Fibroblast of skin of right biceps (primary cell): ENCODE data around the gene DNAJC16.
"Not testable (repeated sequence)": the region's sequence is repeated elsewhere in the genome, so short reads cannot be mapped to it uniquely, and the experiment has no call there.

ENCODE experiments used
- DNase-seq: peaks from one replicate; pipeline ENCODE4 v3.0.0-alpha.2; 2013

Gene DNAJC16

DNA sequence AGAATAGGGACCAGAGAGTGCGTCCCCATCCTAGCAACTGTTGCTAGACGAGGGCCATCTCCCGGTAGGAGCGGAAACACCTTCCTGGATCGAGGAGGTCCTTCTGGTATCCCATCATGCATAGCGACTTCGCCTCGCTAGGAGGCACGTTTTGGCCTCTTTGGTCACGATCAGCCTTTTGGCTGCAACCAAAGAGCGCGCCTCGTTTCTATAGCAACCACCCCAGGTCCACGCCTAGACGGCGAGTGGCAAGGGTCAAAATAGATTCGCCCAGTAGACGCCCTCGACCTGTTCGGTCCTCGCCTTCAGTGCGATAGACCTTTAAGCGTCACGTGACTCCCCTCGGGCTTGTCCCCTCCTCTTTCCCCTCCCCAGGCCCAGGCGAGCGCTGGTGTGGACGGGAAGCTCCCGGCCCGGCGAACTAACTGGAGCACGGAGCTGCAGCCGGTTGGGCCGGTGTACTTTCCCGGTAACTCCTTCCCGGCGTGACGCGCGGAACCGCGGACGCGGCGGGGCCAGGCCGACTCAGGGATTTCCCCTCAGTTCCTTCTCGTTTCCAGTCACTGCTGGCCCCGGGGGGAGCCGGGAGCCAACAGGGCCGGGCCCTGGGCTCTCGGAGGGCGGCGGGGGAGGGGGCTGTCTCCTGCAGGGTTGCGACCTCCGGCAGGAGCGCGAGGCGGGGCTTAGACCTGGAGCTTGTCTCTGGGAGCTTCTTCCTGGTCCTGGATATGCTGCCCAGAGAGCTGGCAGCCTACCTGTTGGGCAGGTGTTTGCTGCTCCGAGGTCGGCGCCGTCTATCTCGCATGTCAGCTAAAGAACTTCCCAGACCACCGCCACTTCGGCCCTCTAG lies at the start of gene DNAJC16:
Gene DNAJC16, plus strand, starts transcription at position 359 of the 850 bp plus-strand sequence. CDS start 2,258 bp downstream, outside the sequence.
- peak; percentile 100 for DNase-seq

DNA sequence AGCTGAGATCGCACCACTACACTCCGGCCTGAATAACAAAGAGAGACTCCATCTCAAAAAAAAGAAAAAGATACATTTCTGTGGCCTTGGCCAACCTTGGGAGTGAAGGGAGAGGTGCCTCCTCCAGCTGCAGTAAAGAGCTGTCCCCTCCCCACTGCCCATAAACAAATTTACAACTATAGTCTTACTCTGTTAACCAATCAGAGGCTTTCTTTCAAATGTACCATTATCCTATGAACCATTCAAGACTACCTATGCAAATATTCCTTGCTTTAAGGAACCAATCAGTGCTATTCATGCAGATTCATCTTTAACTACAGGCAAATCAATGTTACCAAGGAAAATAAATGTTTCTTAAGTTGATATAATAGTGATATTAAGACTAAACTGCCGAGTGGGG lies 49.7 kb upstream of the DNAJC16 start:
- DNase-seq = no peak

DNA sequence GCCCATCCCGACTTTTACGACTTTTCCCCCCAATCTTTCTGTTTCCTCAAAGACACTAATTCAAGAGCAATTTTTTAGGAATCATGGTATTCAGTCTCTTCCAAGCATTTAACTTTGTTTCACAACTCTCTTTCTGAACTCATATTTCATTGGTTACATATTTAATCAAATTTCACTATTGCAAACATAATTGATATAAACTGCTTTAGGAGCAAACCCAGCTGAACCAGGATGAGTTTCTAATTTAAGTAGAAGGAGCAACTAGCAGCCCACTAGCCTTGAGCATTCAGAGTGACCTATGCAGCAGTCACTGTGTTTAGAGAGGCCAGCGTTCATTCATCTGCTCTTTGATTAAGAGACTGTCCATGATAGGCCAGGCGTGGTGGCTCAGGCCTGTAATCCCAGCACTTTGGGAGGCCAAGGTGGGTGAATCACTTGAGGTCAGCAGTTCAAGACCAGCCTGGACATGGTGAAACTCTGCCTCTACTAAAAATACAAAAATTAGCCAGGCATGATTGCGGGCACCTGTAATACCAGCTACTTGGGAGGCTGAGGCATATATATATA lies 48.9 kb upstream of the DNAJC16 start:
- DNase-seq = no peak

DNA sequence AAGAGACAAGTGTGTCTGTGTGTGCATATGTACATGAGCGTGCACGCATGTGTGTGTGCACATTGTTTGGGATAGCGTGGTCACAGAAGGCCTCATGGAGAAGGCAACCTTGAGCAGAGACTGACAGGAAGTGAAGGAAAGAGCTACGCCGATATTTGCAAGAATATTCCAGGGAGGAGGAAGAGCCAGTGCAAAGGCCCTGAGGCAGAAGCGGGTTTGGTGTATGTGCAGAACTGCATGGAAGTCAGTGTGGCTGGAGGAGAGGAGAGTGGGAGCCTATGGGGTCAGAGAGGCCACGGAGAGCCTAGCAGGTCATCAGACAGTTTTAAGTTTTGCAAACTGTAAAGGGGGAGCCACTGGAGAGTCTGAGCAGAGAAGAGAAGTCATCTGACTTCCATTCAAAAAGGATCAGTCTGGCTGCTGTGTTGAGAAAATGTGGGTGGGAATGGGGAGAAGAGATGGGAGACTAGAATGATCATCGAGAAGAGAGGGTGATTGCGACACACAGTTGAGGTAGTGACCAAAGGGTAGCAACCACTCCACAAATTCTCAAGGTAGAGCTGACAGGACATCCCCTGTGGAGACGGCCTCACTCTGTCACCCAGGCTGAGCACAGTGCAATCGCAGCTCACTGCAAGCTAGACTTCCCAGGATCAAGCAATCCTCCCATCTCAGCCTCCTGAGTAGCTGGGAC lies 46.8 kb upstream of the DNAJC16 start:
- DNase-seq = no peak

DNA sequence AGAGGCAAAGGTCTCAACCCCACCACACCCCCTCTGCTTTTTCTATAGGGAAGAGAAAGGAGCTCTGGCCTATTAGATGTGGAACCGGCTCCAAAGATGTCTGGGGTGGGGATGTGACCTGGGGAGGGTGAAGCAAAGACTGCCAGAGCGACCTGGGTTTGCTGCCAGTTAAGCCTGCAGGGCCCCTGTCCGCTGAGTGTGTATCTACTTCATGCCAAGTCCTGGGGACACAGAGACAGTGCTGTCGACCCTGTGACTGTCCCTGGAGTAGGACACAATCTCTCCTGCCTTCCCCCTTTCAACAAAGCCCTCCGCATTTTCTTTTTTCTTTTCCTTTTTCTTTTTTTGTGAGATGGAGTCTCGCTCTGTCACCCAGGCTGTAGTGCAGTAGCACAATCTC lies 44.2 kb upstream of the DNAJC16 start:
- DNase-seq = not testable (repeated sequence)

- DNase-seq = not testable (repeated sequence)
Observed at GRCh38 chr1:15482983-15483543, 43.6 kb upstream of the DNAJC16 start.

- DNase-seq = no peak
Observed at GRCh38 chr1:15483971-15484370, 42.7 kb upstream of the DNAJC16 start.

DNA sequence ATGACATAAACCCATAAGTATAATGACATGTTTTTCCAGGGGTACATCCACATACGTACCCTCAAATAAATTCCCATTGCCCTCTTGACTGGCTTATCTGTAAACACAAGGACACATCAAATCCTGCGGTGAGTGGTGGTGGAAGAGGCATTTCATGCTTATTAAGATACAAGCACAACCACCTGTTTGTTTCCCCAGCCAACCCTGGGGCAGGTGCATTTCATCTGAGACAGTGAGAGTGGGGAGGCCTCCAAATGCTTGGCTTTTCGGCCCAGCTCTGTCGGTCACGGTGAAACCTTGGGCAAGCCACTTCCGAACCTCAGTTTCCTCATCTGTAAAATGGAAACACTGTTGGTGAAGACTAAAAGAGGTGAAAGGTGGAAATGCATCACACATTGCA lies 42.2 kb upstream of the DNAJC16 start:
- DNase-seq = not testable (repeated sequence)

DNA sequence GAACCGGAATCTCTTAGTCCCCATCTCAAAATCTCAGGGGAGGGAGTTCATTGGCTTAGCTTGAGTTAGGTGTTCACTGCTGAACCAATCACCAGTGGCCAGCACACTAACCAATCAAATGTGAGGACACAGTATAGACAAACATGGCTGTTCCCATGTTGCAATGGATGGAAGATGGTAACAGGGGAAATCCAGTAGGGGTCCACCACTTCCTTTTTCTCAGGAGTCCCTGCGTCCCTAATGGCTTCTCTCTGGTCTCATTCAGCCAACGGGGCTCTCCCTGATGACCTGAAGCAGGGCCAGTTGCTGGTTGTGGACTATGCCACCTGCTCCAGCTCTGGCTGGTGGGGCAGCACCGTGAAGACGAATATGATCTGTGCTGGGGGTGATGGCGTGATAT lies 41.0 kb upstream of the DNAJC16 start:
- DNase-seq = no peak

- DNase-seq = not testable (repeated sequence)
Observed at GRCh38 chr1:15486844-15487610, 39.6 kb upstream of the DNAJC16 start.

GRCh38 chr1:15488371-15488770 lies 38.3 kb upstream of the DNAJC16 start:
- no peak for DNase-seq

GRCh38 chr1:15489052-15489736 lies 37.5 kb upstream of the DNAJC16 start:
- no peak for DNase-seq

DNA sequence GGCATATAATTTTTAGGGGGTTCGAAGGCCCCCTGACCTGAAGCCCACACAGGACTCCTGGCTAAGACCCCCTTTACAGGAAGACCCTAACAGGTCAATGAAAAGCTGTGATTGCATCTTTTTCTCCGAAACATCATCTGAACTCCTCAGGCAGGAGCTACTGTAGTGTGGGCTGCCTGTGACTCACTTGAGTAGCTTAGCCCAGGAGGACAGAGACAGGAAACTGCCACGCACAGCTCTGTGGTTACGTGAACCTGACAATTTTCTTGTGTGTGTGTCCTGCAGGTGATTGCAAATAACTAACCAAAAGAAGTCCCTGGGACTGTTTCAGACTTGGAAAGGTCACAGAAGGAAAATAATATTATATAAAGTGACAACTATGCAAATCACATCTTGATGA lies 35.6 kb upstream of the DNAJC16 start:
- peak; percentile 11 for DNase-seq

GRCh38 chr1:15492596-15492995 lies 34.1 kb upstream of the DNAJC16 start:
- DNase-seq = no peak

- DNase-seq = no peak
Observed at GRCh38 chr1:15493869-15494390, 32.7 kb upstream of the DNAJC16 start.

DNA sequence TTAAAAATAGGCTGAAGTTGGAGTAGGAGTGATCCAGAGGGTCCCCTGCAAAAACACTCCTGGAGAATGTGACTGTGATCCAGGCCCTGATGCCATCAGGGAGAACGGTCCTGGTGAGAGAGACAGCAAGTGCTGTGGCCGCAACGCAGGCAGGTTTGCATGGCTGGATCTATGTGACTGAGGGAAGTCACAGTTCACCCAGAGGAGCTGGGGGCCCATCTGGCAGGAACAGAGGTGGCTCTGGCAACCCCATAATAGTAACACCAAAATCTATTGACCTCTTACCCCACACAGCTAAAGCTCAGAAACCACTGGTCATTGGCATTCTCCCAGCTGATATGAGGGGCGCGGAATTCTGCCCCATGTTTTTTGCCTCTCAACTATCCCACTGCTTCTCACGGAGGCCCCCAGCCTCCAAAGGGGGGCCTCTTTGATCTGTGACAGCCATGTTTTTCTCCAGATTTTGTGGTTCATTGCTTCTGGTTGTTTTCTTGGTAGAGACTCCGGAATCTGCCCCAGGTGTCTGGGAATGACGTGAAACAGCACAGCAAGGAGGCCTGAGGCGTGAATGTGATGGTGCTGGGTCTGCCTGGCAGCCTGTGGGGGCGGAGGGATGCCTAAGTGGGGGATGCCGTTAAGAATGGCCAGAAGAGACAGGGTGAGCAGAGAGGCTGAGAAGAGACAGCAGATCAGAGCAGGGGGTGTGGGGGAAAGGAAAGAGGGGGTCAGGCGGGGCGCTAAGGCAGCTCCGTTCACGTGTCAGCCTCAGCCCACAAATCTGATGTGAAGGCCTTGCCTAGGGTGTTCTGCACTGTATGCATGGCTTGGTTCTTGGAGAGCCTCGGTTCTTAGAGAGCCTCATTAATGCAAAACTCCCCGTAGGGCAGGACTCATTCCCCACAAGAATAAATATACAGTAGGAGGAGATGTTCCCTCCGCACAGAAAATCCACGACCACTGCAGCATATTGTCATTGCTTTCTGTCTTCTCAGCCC lies 26.2 kb upstream of the DNAJC16 start:
- no peak for DNase-seq

GRCh38 chr1:15501208-15502032 lies 25.2 kb upstream of the DNAJC16 start:
- peak; percentile 40 for DNase-seq

GRCh38 chr1:15504436-15504835 lies 22.2 kb upstream of the DNAJC16 start:
- no peak for DNase-seq

DNA sequence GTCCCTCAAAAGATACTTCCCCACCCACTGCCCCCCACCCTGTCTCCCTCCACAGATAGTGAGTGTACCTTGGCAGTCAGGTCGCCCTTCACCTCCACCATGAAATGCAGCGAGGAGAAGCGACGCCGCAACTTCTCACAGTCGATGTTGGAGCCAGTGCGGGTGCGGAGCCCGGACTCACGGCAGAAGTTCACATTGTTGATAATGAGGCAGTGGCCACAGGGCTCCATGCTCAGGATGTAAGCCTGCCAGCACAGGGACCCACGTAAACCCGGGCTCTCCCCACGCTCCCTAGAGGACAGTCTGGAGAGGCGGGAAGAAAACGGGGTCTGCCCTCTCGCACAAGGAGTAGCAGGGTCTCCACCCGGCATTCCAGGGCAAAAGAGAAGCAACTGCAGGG lies 19.8 kb upstream of the DNAJC16 start:
- no peak for DNase-seq

DNA sequence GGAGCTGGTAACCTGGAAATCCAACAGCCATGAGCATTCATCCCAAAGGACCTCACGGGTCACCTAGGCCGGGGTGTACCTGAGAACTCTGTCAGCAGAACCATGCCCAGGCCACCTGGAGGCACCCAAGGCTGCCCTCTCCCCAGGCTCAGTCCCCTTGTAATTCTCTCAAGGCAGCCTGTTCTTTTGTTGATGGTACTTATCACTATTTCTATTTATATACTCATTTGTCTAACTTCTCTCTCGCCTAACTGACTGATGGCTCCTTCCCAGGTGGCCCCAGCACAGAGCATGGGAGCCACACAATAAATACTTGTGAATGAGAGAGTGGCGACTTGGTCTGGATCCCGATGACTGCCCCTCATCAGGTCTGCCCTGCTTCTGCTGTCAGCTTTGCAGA lies 19.4 kb upstream of the DNAJC16 start:
- no peak for DNase-seq
